Raji (cell line): ENCODE results near the gene SLC39A11.

Experiments used
- POLR2A ChIP-seq: IDR thresholded peaks from 2 replicates; pipeline ENCODE4 v1.6.1; 2011; ENCODE audit warnings: low read depth, low read length, control low read depth; ENCODE audit not compliant: insufficient read depth

Gene SLC39A11

DNA sequence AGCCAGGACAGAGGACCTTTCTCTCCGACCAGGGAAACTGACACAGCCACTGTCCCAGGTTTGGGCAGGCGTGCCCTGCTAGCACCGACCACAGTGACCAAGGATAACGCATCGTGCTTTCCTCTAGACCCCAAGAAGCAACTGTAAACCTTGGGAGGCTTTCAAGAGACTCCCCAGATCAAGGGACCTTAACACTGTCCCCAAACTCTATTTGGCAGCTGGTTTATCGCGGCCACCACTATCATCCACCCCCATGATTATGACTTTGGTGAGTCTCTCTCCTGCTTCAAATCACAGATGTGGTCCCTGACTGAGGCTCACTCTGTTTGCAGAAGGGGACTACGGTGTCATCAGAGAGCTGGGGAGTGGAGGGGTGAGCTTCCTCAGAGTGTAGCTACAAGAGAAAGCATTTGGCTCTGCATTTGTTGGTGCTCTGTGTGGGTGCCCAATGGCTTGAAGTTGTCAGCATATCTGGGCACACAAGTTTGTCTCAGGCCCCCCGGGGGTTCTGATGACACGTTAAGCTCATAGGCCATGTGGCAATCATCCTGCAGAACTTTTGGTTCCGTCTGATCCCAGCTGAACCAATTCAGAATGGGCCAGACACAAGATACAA is 408.0 kb downstream of the SLC39A11 start:
- TF ChIP-seq POLR2A: no peak

- no peak for TF ChIP-seq POLR2A
Observed at GRCh38 chr17:72683506-72684404, 408.7 kb downstream of the SLC39A11 start.

GRCh38 chr17:72682605-72683004 is 409.9 kb downstream of the SLC39A11 start:
- no peak for TF ChIP-seq POLR2A

DNA sequence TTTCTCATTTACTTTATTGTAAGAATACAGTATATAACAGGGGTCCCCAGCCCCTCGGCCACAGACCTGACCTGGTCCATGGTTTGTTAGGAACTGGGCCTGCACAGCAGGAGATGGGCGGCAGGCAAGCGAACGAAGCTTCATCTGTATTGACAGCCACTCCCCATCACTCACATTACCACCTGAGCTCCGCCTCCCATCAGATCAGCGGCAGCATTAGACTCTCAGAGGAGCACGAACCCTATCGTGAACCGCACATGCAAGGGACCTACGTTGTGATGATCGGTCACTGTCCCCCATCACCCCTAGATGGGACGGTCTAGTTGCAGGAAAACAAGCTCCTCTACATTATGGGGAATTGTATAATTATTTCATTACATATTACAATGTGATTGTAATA is 410.6 kb downstream of the SLC39A11 start:
- no peak for TF ChIP-seq POLR2A

DNA sequence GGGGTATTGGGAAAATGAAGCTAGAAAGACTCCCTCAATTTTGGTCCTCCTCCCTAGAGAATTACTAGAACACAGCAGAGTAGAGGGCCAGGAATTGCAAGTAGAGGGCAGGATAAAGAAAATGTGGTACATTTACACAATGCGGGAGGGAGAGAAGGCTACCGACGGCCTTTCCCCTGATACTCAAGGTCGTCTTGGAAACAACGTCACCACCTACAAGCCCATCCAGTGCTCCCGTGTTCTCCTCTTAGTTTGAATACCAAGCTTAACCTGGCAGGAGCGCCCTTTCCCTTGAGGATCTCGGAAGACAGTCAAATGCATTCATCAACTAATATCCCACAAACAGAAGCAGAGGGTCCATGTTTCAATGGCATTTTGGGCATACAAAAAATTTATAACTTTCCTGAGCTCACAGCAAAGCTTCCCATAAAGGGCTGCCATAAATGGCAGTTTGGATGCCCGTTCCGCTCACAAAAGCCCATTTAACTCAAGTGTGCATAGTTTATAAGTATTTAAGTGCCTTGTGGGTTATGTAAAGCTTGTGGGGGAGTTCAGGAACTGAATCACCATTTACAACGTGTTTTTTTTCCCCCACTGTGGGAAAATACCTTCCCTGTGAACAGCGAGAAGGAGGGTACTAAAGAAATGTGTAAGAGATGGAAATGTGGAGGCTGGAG is 414.6 kb downstream of the SLC39A11 start:
- TF ChIP-seq POLR2A: no peak

DNA sequence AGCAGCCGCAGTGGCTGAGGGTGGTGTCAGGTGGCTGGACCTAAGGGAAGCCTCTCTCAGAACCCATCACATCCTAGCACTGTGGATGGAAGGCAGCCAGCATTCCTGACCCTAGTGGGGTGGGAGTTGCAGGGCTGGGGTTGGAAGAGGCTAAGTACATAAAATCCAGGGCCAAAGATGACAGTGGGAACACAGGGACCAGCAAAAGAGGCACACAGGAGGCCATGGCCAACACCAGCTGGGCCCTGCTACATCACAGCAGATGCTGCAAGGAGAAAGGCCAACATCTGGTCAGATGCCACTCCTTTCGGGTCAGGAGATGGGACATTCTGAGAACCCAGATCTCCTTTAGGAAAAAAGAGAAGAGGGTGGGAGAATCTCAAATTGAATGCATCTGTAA is 415.4 kb downstream of the SLC39A11 start:
- TF ChIP-seq POLR2A: no peak

DNA sequence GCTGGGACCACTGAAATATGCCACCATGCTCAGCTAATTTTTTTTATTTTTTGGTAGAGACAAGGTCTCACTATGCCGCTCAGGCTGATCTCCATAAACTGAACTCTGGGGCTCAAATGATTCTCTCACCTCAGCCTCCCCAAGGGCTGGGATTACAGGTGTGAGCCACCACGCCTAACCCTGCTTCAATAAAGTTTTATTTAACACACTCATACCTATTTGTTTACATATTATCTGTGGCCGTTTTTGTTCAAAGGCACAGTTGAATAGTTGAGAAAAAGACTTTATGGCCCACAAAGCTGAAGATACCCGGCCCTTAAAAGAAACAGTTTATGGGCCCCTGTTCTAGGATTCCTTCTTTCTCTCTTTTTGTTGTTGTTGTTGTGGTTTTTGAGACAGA is 419.8 kb downstream of the SLC39A11 start:
- no peak for TF ChIP-seq POLR2A

DNA sequence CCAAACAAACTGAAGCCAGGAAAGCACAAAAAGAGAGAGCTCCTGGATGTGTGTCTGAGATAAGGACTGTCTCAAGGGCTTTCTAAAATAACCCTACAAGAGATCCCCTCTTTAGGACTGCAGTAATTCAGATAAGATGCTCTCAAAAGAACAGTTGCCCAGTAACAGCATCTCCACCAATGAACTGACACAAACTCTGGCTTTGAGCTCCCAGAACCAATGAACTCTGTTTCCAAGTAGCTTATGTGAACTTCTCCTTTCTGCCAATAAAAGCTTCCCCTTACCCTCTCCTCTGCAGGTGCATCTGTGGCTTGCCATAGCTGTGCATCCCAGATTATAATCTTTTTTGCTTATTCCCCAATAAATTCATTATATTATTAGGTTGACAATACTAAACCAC is 421.5 kb downstream of the SLC39A11 start:
- no peak for TF ChIP-seq POLR2A

GRCh38 chr17:72667096-72668063 is 425.1 kb downstream of the SLC39A11 start:
- no peak for TF ChIP-seq POLR2A

GRCh38 chr17:72665852-72666851 is 426.3 kb downstream of the SLC39A11 start:
- TF ChIP-seq POLR2A: no peak

GRCh38 chr17:72662827-72663190 is 429.7 kb downstream of the SLC39A11 start:
- no peak for TF ChIP-seq POLR2A

GRCh38 chr17:72661945-72662826 is 430.3 kb downstream of the SLC39A11 start:
- TF ChIP-seq POLR2A: no peak

DNA sequence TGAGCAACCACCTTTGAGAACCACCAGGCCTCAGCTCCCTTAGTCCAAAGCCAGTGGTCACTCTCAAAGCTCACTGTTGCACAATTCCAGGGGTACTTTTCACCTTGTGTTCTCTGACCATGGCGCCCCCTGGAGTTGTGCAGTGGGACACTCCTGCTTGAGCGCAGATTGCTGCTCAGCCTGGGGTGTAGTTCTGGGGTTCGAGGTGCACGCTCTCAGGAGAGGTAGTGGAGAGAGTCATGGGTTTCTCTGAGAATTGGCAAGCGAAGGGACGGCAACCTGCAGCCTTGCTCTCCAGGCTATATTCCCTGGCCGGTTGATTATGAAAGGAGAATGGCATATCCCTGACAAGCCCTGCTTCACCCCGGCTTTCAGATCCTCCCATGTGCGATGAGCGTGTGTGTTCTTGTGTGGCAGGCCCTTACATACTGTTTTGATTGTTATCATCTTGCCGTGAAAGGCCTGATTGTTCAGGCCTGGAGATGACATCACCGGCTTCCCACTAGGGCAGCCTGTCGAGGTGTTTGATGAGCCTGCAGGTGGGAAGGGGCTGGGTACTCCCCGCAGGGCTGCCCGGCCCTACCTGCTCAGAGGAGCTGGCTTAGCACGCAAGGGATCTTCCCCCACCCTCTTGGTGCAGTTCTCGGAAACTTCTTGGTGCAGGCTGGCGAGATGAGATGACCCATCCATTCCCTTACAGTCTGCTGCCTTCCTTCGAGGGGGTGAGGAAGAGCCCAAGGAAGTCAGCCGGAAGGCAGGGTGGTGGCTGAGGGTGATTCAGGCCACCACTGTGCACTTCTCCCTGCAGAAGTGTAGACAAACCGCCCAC is 431.2 kb downstream of the SLC39A11 start:
- no peak for TF ChIP-seq POLR2A
